GM19397 (cell line): ENCODE measurements around the gene HBE1.
"Not testable (repeated sequence)": the region's sequence is repeated elsewhere in the genome, so short reads cannot be mapped to it uniquely, and the experiment has no call there.

Experiments
- ATAC-seq: cut with Tn5 transposase; IDR thresholded peaks from one replicate; pipeline ENCODE4 v1.9.1; 2021; ENCODE audit warnings: mild to moderate bottlenecking, moderate library complexity; ENCODE audit not compliant: unreplicated experiment

The HBE1 gene

DNA sequence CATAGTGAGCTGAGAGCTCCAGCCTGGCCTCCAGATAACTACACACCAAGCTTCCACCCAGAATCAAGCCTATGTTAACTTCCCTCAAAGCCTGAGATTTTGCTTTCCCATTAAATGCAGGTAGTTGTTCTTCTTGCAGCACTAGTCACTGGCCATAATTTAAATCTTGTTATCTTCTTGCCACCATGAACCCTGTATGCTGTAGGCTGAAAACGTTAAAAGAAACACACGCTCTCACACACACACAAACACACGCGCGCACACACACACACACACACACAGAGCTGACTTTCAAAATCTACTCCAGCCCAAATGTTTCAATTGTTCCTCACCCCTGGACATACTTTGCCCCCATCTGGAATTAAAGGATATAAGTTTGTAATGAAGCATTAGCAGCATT, 16.3 kb downstream of the HBE1 start:
- not testable (repeated sequence) for ATAC-seq

GRCh38 chr11:5252919-5253265, 16.9 kb downstream of the HBE1 start:
- ATAC-seq: no peak

GRCh38 chr11:5252192-5252918, 17.4 kb downstream of the HBE1 start:
- ATAC-seq: no peak

- no peak for ATAC-seq
Measured at GRCh38 chr11:5251746-5252145, 18.0 kb downstream of the HBE1 start.

- no peak for ATAC-seq
Measured at GRCh38 chr11:5250543-5251204, 19.1 kb downstream of the HBE1 start.

- not testable (repeated sequence) for ATAC-seq
Measured at GRCh38 chr11:5249807-5250396, 19.8 kb downstream of the HBE1 start, which contains the start of gene HBG1. TSS of gene HBG1 (minus strand) at chr11:5249857. CDS start at chr11:5249804, 53 bp downstream.

- not testable (repeated sequence) for ATAC-seq
Measured at GRCh38 chr11:5248498-5248897, 21.2 kb downstream of the HBE1 start.

DNA sequence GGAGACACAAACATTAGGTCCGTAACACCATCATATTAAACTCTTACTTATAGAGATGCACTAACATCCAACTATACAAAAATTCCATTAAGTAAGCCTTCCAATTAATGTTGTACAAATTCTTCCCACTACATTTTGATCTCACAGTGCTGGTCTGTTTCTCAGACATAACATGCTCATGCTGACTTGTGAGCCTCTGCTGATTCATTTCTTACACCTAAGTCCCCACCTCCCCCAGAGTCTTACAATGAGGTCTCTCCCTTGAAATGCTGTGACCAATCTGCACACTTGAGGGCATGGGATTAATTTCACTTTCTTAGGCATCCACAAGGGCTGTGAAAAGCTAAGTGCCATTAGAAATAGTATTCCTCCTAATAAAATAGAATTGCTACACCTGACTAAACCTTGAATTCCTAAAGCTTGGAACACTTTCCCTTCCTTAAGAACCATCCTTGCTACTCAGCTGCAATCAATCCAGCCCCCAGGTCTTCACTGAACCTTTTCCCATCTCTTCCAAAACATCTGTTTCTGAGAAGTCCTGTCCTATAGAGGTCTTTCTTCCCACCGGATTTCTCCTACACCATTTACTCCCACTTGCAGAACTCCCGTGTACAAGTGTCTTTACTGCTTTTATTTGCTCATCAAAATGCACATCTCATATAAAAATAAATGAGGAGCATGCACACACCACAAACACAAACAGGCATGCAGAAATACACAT, 22.1 kb downstream of the HBE1 start:
- no peak for ATAC-seq

DNA sequence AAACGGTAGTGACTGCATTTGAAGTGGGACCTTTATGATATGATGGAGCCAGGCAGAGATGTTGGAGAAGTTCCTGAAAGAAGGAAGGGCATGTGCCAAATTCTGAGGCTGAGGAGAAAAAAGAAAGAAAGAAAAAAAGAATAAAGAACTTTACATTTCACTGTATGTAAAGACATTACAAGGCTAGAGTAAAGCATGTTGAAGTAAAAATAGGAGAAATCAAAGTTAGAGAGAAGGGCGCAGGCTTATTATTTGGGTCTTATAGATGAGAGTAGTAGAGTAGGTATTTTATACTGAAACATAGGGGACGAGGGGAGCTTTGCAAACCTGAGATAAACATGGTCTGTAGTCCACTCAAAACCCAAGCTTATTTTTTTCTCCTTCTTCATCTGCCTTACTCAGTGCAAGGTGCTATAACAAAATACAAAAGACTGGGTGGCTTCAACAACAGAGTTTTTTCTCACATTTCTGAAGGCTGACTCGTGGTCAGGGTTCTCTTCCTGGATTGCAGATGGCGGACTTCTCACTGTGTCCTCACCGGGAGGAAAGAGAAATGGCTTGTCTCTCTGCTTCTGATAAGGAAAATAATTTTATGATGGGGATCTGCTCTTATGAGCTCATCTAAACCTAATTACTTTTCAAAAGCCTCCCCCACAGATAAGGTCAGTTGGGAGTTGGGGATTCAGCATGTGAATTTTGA, 22.8 kb downstream of the HBE1 start:
- no peak for ATAC-seq

DNA sequence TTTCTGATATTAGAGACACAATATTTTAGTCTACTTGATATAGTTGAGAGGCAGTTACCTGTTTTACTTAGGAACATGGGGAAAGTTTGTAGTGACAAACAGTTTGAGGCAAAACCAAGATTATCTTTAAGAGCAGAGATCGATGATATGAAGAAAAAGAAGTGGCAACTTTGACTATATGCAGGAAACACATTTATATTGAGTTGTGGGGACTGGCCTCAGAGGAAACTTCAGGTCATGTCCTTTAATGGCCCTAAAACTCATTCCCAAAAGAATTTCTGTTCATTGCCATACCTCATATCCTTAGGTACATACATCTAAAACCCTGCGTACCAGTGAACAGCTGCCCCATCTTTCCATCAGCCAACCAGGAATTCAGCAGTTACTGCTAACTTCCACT, 24.6 kb downstream of the HBE1 start:
- no peak for ATAC-seq

DNA sequence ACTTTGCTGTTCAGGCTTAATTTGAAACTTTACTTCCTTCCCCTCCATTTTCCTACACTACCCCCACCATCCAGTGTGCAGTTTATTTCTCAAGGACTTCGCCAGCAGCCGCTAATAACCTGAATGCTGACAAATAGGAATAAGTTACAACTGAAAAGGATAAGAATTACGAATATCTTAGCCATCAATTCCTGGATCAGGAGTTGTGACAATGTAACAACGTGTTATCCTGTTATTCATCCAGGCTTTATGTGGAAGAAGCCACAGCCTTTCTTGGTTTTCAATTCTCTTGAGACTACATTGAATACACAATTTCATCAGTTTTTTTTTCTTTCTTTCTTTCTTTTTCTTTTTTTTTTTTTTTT, 25.9 kb downstream of the HBE1 start:
- no peak for ATAC-seq

DNA sequence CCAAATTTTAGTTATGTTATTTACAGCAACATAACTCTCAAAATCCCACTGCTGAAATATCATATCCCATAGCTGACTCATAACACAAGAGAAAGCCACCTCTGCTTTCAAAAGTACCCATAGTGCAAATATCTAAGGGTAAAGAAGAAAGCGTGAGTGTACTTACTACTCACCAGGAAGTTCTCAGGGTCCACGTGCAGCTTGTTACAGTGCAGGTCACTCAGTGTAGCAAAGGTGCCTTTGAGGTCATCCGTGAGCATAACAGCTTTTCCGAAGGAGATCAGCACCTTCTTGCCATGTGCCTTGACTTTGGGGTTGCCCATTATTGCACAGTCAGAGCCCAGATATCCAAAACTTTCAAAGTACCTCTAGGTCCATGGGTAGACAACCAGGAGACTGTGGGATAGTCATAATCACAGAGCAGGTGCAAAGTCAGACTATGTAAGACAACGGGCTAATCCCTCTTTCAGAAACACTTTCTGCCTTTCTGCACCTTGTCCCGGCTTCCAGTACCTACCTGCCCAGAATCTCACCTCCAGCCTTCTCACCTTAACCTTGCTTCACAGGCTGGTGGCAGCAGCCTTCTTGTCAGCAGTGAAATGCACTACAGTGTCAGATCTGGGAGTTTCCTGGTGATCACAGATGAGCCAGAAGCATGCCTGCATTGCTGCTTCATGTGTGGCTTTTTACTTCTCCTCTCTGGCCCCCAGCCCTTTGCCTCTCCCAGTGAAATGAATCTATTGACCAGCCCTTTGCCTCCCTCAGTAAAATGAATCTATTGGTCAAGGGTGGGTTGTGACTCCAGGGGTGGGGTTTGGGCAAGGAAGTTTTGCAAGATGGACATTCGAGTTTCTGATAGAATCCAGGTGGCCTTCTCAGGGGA, 26.6 kb downstream of the HBE1 start:
- no peak for ATAC-seq

- no peak for ATAC-seq
Measured at GRCh38 chr11:5242208-5242607, 27.5 kb downstream of the HBE1 start.

DNA sequence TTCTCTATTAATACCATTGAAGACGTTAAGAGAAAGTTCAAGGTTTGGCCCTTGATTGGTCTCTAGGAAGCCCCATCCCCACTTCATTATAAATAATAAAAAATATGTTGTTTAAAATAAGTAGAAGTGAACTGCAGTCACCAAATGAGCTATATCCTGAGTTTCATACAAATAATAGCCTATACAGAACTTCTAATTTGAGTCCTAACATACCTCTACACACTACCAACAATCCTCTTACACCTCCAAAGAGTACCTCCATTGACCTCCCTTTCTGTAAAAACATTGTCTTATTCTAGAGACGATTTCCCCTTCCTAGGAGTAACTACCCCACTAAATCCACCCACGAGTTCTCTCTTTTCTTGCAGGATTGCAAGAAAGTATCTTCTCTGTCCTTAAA, 28.3 kb downstream of the HBE1 start:
- no peak for ATAC-seq

- no peak for ATAC-seq
Measured at GRCh38 chr11:5240458-5240857, 29.3 kb downstream of the HBE1 start.

DNA sequence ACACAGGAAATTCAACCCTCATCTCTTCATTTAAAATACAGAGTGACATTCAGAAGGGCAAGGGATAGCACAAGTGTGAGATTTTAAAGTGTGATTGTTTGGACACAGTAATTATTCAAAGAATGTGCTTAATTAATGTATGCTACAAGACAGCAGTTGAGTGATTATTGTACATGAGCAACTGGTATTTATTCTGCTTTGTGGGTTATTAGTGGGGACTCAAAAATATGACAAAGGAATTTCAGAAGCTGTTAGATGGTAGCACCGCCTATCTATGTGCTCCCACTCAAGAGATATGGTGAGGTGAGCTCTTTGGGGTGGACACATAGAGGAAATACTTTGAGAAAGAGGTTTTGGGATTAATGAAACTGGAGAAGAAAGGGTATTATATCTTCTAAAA, 29.7 kb downstream of the HBE1 start:
- ATAC-seq: no peak

DNA sequence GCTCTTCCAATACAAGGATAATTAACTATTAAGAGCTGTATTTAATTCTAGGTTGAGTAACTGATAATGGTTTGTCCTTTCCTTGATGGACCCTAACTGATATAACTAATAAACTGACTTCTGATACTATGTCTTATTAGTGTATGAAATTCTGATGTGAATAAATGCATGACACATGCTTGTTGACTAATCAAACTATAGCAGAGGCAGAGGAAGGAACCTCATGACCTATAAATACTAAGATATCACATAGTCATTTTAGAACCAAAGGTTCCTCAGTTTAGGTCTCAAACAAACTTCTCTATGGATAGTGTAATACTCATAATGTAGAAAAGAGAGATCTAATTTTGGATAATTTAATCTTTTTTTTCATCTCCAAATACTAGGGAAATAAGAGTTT, 30.7 kb downstream of the HBE1 start:
- ATAC-seq: no peak

DNA sequence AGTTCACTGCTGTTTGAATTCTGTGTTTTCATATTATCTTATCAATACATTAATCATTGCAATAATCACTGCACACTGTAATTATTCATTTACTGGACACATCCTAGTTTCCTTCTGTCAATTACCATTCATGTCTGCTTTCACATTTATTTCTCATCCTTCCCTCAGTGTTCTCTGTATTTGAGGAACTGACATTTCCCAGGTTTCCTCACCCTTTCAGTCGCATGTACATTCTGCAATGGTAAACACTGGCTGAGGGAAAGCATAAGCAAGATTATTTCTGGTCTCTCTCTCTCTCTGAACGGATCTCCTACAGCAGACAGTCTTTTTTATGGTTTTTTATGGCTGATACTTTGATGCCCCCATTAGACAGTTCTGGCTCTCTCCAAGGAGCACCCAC, 31.3 kb downstream of the HBE1 start:
- ATAC-seq: no peak

GRCh38 chr11:5237420-5237819, 32.3 kb downstream of the HBE1 start:
- ATAC-seq: no peak
